SK-N-MC (cell line): Measurements from ENCODE around the gene TAGAP.
"Not testable (repeated sequence)": the region's sequence is repeated elsewhere in the genome, so short reads cannot be mapped to it uniquely, and the experiment has no call there.

Experiments
- DNase-seq: peaks from one replicate; pipeline ENCODE4 v3.0.0-alpha.2; 2011; ENCODE audit warnings: low read depth, low spot score
- H3K27ac ChIP-seq: fragments of 200-600 bp; sonication (generic); 2 replicates; pipeline ENCODE4 v1.5.1; 2016; ENCODE audit warnings: mixed run types
- H3K36me3 ChIP-seq: fragments of 200-600 bp; sonication (generic); 2 replicates; pipeline ENCODE4 v1.6.1; 2017; ENCODE audit warnings: antibody characterized with exemption, low read length, mixed read lengths; ENCODE audit not compliant: insufficient read depth
- H3K4me3 ChIP-seq: fragments of 200-600 bp; sonication (generic); 2 replicates; pipeline ENCODE4 v1.5.1; 2016
- H3K9ac ChIP-seq: fragments of 200-600 bp; sonication (generic); 2 replicates; pipeline ENCODE4 v1.8.0; 2017; ENCODE audit warnings: mixed run types, mixed read lengths; ENCODE audit not compliant: insufficient read length
- H3K9me3 ChIP-seq: fragments of 200-600 bp; sonication (generic); 2 replicates; pipeline ENCODE4 v1.6.1; 2017; ENCODE audit warnings: low read depth, mild to moderate bottlenecking, antibody characterized with exemption, low read length, moderate library complexity, mixed read lengths
- EZH2 ChIP-seq: fragments of 200-600 bp; sonication (generic); IDR thresholded peaks from one replicate; pipeline ENCODE4 v1.6.1; 2017; ENCODE audit warnings: antibody characterized with exemption
- FOXP2 ChIP-seq: optimal IDR thresholded peaks from 2 replicates; pipeline ENCODE3; 2011; ENCODE audit warnings: mild to moderate bottlenecking, moderate library complexity; ENCODE audit not compliant: insufficient read depth; ENCODE audit errors: extremely low read length, control extremely low read depth
- POLR2AphosphoS5 ChIP-seq: IDR thresholded peaks from 2 replicates; pipeline ENCODE4 v1.6.1; 2012; ENCODE audit warnings: mild to moderate bottlenecking, low read depth, low read length, borderline replicate concordance

The TAGAP gene

DNA sequence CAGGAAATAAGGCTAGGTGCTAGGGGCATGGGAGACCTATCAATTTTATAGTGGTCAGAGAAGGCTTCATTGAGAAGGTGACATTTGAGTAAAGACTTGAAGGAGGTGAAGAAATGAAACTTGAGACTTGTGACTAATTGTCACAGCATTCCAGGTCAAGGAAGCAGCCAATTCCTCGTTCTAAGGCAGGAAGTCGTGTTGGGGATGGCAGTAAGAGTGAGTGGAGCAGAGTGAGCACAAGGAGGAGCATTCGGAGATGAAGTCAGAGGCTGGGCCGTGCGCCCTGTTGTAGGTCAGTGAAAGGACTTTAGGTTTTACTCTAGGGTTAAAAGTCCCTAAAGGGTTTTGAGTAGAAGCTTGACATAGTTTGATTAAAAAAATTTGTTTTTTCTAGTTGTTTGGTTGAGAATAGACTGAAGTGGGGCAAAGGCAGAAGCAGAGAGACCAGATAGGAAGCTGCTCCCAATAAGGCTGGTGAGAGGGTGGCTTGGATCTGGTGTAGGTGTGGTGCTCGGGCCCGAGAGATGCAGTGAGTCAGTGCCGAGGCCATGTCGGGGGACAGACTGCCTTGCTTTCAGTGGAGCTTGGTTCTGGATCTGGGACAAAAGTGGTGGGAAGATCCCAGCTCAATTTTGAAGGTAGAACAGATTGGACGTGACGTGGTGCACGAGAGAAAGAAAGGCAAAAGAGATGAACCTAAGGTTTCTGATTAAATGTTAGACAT, 42.2 kb downstream of the TAGAP start:
- Histone ChIP-seq H3K4me3 (no peak overlapping the region), H3K36me3 (no peaks in the 10 kb centered on the region), H3K27ac (0 out of 2 replicates have a peak overlapping the region, but pooled peaks have one; percentile 19), H3K9ac (no peak overlapping the region), H3K9me3 (no peaks in the 10 kb centered on the region)
- TF ChIP-seq POLR2AphosphoS5, result no peak
- TF ChIP-seq EZH2, result no peak
- TF ChIP-seq FOXP2, result no peak
- no peak for DNase-seq

DNA sequence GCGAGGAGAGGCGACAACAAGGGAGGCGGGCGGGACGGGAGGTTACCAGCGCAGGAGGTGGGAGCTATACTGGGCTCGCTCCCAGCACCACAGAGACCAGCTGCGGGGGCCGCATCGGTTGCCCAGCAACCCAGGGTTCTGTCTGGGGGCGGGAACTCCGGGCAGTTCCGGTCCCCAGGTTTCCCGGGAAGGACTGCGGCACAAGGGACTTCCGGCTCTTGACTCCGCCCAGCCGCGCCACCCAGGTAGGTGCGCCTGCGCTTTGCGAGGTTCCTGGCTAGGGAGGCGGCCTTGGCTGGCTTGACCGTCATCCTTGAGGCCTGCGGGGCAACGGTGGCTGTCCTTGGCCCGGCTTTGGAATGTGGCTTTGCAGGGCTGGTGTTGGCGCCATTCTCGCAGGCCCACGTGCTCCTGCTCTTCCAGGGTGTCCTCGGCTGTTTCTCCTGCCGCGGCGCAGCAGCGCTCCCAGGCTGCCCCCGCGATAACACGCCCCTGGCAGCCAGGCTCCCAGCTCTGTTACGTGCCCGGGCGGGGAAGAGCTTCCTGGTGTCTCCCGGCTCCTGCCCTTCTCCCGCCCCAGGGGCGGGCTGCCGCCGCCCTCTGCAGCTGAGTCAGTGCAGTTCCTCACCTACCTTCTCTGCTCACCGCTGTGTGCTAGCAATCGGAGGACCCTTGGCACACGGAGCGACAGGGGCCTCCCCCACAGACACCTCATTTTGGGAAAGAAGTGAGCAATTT, 45.0 kb downstream of the TAGAP start, which contains the start of gene RSPH3:
Gene RSPH3, minus strand, starts transcription at position 537 of the 738 bp plus-strand sequence. CDS start 652 bp downstream, outside the sequence.
- no peaks in the 10 kb centered on the region for H3K36me3 ChIP-seq
- peak within 1 kb of the TSS; percentile 96 for H3K4me3 ChIP-seq
- H3K27ac ChIP-seq, result peak within 1 kb of the TSS; percentile 80
- TF ChIP-seq EZH2 (no peak), POLR2AphosphoS5 (peak; percentile 98), FOXP2 (peak; percentile 44)
- peak within 1 kb of the TSS; percentile 95 for H3K9ac ChIP-seq
- DNase-seq, result no peak
- no peaks in the 10 kb centered on the region for H3K9me3 ChIP-seq

DNA sequence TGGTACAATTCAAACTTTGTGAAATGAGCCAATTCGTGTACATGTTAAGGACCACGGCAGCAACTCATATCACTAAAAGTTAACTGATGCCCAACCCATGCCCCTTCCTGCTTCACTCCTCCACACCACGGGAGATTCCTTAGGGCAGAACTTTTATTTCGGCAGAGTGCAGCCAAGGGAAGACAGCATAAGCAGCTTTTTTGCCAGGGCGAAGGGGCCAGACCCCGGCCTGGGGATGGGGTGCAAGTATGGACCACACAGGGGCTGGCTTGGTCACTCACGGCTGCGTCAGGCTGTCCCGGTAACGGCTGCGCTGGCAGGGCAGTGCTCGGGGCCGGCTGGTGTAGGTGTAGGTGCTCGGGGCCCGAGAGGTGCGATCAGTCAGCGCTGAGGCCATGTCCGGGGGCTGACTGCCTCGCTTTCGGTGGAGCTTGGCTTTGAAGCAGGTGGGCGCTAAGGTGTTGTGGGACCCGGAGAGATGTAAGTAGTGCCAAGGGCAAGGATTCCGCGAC, 45.6 kb downstream of the TAGAP start:
- DNase-seq, result no peak
- no peaks in the 10 kb centered on the region for H3K36me3 ChIP-seq
- H3K27ac ChIP-seq, result no peak overlapping the region
- peak overlapping the region; percentile 74 for H3K9ac ChIP-seq
- TF ChIP-seq EZH2 (no peak), FOXP2 (no peak), POLR2AphosphoS5 (no peak)
- peak overlapping the region; percentile 96 for H3K4me3 ChIP-seq
- H3K9me3 ChIP-seq, result no peaks in the 10 kb centered on the region

DNA sequence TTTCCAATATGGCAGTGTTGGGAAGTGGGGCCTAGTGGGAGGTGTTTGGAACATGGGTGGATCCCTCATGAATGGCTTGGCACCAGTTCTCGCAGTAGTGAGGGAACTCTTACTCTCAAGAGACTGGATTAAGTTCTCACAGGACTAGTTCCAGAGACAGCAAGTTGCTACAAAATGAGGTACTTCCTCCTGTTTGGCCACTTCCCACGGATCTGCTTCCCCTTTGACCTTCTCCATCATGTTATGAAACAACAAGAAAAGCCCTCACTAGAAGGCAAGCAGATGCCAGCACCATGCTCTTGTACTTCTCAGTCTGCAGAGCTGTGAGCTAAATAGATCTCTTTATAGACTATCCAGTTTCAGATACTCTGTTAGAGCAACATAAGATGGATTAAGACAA, 47.9 kb downstream of the TAGAP start:
- H3K36me3 ChIP-seq, result no peaks in the 10 kb centered on the region; the same call in 1 of the 2 replicates
- H3K9me3 ChIP-seq, result no peaks in the 10 kb centered on the region
- no peak for DNase-seq
- no peak overlapping the region for H3K4me3 ChIP-seq
- TF ChIP-seq POLR2AphosphoS5 (no peak), FOXP2 (no peak), EZH2 (no peak)
- no peak overlapping the region for H3K27ac ChIP-seq
- no peak overlapping the region for H3K9ac ChIP-seq

DNA sequence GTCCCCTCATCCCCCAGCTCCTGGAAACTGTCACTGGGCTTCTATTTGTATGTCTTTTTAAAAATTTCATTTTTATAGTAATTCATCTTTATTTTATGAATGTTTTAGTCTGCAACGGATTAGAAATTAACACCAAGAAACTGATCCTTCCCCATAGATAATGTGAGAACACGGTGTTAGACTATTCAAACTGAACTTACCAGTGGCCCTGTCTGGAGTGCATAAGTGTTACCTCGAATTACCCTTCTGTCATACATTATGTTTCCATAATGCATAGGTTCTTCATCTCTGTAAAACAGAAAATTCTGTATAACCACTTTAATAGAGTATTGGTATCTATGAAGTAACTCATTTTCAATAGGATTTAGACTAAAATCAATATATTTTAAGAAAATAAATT, 51.2 kb downstream of the TAGAP start:
- H3K9me3 ChIP-seq, result no peaks in the 10 kb centered on the region
- no peak overlapping the region for H3K27ac ChIP-seq
- H3K9ac ChIP-seq, result no peak overlapping the region
- H3K4me3 ChIP-seq, result no peak overlapping the region
- TF ChIP-seq POLR2AphosphoS5 (no peak), EZH2 (no peak), FOXP2 (no peak)
- DNase-seq, result no peak
- no peaks in the 10 kb centered on the region; the same call in 1 of the 2 replicates for H3K36me3 ChIP-seq

DNA sequence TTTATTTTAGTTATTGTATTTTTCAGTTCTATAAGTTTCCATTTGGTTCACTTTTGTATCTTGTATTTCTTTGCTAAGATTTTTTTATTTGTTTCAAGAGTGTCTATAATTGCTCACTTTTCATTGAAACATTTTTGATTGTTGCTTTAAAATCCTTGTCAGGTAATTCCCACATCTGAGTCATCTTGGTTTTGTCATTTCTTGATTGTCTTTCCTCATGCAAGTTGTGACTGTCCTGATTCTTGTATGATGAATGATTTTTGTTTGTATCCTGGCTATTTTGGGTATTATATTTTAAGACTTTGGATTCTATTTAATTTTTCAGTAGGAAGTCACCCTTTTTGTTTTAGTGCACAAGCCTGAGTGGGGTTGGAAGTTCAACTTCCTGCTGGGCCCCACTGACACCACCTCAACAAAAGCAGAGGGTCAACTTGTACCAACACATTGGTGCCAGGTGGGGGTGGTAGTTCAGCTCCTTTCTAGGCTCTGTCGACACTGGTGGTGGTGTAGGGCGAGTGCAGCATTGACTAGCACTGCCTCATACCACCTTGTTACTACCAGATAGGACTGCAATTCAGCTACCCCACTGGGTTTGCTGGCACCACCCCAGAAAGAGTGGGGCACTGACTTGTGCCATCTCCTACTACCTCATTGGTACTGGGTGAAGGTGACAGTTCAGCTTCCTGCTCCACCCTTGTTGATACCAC, 53.6 kb downstream of the TAGAP start:
- Histone ChIP-seq H3K27ac (no peak overlapping the region), H3K9me3 (no peaks in the 10 kb centered on the region), H3K36me3 (no peaks in the 10 kb centered on the region; the same call in 1 of the 2 replicates), H3K4me3 (no peak overlapping the region), H3K9ac (no peak overlapping the region)
- no peak for DNase-seq
- TF ChIP-seq FOXP2, result no peak
- TF ChIP-seq EZH2, result no peak
- TF ChIP-seq POLR2AphosphoS5, result no peak

DNA sequence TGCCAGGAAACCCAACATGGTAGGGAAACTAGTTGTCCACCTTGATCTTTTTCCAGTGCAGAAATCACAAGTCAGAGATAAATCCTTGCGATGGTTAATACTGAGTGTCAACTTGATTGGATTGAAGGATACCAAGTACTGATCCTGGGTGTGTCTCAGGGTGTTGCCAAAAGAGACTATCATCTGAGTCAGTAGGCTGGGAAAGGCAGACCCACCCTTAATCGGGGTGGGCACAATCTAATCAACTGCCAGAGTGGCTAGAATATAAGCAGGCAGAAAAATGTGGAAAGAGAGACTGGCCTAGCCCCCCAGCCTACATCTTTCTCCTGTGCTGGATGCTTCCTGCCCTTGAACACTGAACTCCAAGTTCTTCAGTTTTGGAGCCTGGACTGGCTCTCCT, 55.1 kb downstream of the TAGAP start:
- not testable (repeated sequence) for H3K4me3 ChIP-seq, DNase-seq, H3K36me3 ChIP-seq, H3K27ac ChIP-seq, H3K9ac ChIP-seq, H3K9me3 ChIP-seq

DNA sequence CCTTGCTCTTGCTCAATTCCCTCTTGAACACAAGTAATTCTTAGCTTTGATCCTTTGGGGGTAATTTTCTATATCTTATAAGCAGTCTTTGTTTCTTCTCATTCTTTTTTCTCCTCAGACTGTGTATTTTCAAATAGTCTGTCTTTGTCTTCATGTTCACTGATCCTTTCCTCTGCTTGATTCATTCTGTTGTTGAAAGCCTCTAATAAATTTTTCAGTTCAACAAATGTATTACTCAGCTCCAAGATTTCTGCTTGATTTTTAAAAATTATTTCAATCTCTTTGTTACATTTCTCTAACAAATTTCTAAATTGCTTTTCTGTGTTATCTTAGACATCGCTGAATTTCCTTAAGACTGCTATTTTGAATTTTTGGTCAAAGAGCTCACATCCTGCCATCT, 56.3 kb downstream of the TAGAP start:
- Histone ChIP-seq H3K9me3 (no peaks in the 10 kb centered on the region), H3K27ac (no peak overlapping the region), H3K4me3 (no peak overlapping the region), H3K9ac (no peak overlapping the region), H3K36me3 (no peaks in the 10 kb centered on the region; the same call in 1 of the 2 replicates)
- no peak for DNase-seq
- TF ChIP-seq POLR2AphosphoS5, result no peak
- no peak for TF ChIP-seq EZH2
- no peak for TF ChIP-seq FOXP2
